Liver (tissue), 3 donors: ENCODE data around the gene DNMBP.

Experiments
- CTCF ChIP-seq: fragments of 150-350 bp; IDR thresholded peaks from 2 replicates; pipeline ENCODE4 v1.5.1; 2017; ENCODE audit warnings: improper control_type of control experiment, low read depth, low read length; ENCODE audit not compliant: missing input control
- JUND ChIP-seq, 2 donors: IDR thresholded peaks; 2 replicates each; pipeline ENCODE4 v1.6.1; 2016; ENCODE audit warnings: antibody characterized with exemption in 2 of 2
- RAD21 ChIP-seq, 2 donors: IDR thresholded peaks; 2 replicates each; pipeline ENCODE4 v1.6.1; 2016; ENCODE audit warnings: antibody characterized with exemption in 2 of 2, mild to moderate bottlenecking in 2 of 2
- RXRA ChIP-seq, 2 donors: IDR thresholded peaks; 2 replicates each; pipeline ENCODE4 v1.6.1; 2017 to 2018; ENCODE audit warnings: antibody characterized with exemption in 2 of 2, mild to moderate bottlenecking in 1 of 2
- TAF1 ChIP-seq: conservative IDR thresholded peaks from 2 replicates; pipeline ENCODE4 v1.6.1; 2016; ENCODE audit warnings: antibody characterized with exemption, mild to moderate bottlenecking
- YY1 ChIP-seq: IDR thresholded peaks from 2 replicates; pipeline ENCODE4 v1.6.1; 2016; ENCODE audit warnings: antibody characterized with exemption, mild to moderate bottlenecking
- ZBTB33 ChIP-seq: IDR thresholded peaks from 2 replicates; pipeline ENCODE4 v1.6.1; 2016; ENCODE audit warnings: antibody characterized with exemption
- TF ChIP-seq, protein P1 (sequence below): IDR thresholded peaks from 2 replicates; pipeline ENCODE4 v1.6.1; 2016; ENCODE audit warnings: antibody characterized with exemption
- TF ChIP-seq, protein P2 (sequence below): IDR thresholded peaks from 2 replicates; pipeline ENCODE4 v1.6.1; 2016; ENCODE audit warnings: antibody characterized with exemption
- TF ChIP-seq, protein P3 (sequence below): IDR thresholded peaks from 2 replicates; pipeline ENCODE4 v1.6.1; 2016; ENCODE audit warnings: antibody characterized with exemption, mild to moderate bottlenecking
- donor health status: healthy.
- donor health status: healthy.

DNA sequence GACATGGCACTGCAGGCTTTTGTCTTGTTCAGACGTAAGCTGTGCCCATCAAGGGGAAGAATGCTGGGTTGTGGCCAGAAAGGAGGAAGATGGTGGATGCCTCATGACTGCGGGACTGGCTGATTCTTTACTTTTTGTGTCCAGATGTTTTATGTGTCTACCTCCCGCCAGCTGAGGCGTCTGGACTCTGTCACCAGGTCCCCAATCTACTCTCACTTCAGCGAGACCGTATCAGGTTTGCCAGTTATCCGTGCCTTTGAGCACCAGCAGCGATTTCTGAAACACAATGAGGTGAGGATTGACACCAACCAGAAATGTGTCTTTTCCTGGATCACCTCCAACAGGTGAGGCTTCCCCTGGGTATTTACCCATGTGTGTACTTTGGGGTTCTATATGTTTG, 173.8 kb downstream of the DNMBP start:
- TF ChIP-seq CTCF (no peak), ZBTB33 (no peak), RAD21 (IDR thresholded peaks at IDR 0.05) (no peak), JUND (IDR thresholded peaks at IDR 0.05) (no peak), TAF1 (no peak), RXRA (IDR thresholded peaks at IDR 0.05) (no peak), YY1 (no peak)
- TF ChIP-seq, protein P1, sequence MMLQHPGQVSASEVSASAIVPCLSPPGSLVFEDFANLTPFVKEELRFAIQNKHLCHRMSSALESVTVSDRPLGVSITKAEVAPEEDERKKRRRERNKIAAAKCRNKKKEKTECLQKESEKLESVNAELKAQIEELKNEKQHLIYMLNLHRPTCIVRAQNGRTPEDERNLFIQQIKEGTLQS = no peak
- TF ChIP-seq, protein P2, sequence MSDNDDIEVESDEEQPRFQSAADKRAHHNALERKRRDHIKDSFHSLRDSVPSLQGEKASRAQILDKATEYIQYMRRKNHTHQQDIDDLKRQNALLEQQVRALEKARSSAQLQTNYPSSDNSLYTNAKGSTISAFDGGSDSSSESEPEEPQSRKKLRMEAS = no peak
- TF ChIP-seq, protein P3, sequence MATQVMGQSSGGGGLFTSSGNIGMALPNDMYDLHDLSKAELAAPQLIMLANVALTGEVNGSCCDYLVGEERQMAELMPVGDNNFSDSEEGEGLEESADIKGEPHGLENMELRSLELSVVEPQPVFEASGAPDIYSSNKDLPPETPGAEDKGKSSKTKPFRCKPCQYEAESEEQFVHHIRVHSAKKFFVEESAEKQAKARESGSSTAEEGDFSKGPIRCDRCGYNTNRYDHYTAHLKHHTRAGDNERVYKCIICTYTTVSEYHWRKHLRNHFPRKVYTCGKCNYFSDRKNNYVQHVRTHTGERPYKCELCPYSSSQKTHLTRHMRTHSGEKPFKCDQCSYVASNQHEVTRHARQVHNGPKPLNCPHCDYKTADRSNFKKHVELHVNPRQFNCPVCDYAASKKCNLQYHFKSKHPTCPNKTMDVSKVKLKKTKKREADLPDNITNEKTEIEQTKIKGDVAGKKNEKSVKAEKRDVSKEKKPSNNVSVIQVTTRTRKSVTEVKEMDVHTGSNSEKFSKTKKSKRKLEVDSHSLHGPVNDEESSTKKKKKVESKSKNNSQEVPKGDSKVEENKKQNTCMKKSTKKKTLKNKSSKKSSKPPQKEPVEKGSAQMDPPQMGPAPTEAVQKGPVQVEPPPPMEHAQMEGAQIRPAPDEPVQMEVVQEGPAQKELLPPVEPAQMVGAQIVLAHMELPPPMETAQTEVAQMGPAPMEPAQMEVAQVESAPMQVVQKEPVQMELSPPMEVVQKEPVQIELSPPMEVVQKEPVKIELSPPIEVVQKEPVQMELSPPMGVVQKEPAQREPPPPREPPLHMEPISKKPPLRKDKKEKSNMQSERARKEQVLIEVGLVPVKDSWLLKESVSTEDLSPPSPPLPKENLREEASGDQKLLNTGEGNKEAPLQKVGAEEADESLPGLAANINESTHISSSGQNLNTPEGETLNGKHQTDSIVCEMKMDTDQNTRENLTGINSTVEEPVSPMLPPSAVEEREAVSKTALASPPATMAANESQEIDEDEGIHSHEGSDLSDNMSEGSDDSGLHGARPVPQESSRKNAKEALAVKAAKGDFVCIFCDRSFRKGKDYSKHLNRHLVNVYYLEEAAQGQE = no peak
